HG02938 (cell line): Measurements from ENCODE around the gene TINAGL1.

ENCODE experiments used
- ATAC-seq: cut with Tn5 transposase; IDR thresholded peaks from one replicate; pipeline ENCODE4 v1.9.1; 2021; ENCODE audit warnings: mild to moderate bottlenecking, moderate library complexity; ENCODE audit not compliant: unreplicated experiment

TINAGL1 gene

DNA sequence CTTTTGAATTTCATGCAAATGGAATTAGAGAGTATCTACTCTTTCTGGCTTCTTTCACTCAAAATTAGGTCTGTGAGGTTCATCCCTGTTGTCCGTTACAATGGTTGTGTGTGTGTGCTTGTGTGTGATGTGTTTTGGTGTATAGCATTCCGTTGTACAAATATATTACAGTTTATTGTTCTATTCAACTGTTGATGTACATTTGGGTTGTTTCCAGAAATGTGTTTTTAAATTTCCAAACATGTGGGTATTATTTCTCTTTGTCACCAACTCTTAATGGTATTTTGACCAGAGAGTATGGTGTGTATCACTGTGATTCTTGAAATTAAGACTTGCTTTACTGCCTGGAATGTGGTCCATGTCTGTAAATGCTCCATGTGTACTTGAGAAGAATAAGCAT lies 24.3 kb downstream of the TINAGL1 start:
- ATAC-seq, result no peak

GRCh38 chr1:31602081-31602480 lies 25.8 kb downstream of the TINAGL1 start:
- ATAC-seq, result no peak

DNA sequence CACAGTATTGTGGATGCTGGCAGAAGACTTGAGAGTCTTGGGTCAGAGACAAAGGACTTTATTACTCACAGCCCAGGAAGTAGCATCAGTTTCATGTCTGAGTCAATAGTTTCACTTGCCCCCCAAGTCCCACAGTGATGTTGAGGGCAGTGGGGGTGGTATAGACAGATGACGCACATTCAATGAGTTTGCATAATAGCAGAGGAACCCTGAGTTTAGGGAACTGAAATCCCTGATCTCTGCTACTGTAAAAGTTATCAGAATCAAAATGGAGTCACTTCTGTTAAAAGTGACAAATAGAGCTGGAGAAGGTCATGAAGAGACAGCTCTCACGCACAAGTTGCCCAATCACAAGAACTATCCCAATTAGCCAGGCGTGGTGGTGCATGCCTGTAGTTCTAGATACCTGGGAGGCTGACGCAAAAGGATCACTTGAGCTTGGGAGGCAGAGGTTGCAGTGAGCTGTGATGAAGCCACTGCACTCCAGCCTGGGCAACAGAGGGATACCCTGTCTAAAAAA lies 29.7 kb downstream of the TINAGL1 start:
- ATAC-seq, result peak; percentile 93

DNA sequence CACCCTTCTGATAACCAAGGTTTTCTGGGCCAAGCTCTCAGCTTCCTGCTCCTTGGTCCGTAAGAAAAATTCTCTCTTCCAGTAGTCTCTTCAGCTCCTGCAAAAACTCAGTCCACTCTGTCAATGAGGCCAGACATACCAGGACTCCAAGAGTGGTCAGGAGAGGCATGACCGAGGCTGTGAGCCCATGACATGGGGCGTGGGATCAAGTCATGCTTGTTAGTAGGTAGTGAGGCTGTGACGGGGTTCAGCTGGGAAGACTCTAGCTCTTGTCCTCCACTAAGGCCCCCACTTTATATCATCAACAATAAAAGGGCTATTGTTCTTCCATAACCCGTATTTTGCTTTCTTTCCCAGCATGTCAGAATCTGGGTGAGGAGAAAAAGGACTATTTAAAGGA lies 31.0 kb downstream of the TINAGL1 start:
- ATAC-seq, result no peak

DNA sequence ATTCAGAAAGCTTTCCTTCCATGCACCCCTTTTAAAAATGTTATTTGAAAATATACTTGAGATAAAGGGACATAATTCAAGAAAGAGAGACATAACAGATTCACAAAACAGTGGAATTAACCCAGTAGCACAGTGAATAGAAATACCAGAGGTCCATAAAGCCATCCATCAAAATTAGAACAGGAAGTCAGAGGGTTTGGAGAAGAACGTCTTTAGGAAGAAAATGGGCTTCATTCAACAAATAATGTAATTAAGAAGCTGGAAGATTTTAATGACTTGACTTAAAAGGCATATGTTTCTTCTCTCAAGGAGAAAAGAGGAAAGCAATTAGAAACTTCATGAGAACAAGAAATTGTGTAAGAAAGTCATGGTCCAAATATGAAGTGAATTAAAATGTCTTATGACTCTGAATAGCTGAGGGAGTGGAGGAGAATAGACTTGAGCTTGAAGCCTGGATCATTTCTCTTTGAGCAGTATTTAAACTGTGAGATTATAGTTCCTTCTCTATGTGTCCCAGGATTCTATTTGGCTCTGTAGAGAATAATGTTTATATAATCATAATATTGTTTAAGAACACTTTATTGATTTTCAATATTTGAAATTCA lies 33.3 kb downstream of the TINAGL1 start:
- ATAC-seq, result no peak

DNA sequence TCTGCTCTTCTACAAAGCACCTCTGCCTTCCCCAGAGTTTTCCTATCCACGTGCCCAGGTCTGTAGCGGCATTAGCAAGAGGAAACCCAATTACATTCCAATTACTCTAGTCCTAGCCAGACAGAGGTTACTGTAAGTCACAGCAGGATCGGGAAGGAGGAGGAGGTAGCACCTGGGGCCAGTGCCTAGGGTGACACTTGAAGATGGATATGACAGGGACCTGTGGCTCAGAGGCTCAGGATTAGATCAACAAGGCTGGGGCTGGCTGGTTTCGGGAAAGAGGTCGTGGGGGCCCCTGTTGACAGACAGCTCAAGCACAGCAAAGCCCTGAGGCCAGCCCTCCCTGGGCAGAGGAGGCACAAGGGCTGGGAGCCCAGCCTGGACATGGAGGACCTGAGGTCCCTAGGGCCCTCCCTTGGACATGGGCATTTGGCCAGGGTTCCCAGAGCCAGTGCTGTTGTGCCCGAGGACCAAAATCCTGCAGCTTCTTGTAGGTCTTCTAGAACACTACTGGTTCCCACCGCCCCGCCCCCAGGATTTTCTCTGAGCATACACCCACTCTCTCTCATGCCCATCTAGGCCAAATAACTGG lies 38.2 kb downstream of the TINAGL1 start:
- no peak for ATAC-seq

GRCh38 chr1:31615414-31615813 lies 39.1 kb downstream of the TINAGL1 start:
- ATAC-seq, result no peak

GRCh38 chr1:31615939-31616338 lies 39.6 kb downstream of the TINAGL1 start:
- ATAC-seq, result no peak

DNA sequence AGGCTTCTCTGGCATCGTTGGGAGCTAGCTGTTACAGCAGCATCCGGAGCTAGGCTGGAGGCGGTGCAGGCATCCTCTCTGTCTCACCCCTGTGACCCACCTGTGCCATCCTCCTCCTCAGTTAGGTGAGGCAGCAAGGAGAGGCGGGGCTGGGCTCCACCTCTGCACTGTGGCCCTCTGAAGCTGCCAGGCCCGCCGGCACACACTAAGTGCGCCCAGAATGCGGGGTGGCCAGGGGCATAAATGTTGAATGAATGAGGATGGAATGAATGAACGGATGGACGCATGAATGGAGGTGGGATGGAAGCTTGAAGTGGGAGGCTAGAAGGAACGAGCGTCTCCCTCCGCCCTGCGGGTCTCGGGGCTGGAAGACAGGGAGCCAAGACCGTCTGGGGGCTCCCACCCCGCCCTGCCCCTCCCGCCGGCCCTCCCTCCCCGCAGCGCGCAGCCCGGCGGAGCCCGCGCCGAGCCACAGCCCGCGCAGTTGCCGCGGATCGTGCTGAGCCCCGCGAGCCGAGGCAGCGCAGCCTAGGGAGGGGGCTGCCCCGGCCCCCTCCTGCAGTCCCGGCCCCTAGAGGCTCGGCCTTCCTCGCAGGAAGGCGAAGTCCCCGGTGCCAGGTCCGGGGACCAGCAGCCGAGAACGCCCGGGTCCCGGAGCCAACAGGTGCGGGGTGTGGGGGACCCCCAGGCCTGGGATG lies 41.1 kb downstream of the TINAGL1 start, which contains the start of gene HCRTR1:
HCRTR1 (plus strand) TSS at position 472 of the 698 bp plus-strand sequence. CDS start 1,504 bp downstream, outside the sequence.
- ATAC-seq, result no peak

DNA sequence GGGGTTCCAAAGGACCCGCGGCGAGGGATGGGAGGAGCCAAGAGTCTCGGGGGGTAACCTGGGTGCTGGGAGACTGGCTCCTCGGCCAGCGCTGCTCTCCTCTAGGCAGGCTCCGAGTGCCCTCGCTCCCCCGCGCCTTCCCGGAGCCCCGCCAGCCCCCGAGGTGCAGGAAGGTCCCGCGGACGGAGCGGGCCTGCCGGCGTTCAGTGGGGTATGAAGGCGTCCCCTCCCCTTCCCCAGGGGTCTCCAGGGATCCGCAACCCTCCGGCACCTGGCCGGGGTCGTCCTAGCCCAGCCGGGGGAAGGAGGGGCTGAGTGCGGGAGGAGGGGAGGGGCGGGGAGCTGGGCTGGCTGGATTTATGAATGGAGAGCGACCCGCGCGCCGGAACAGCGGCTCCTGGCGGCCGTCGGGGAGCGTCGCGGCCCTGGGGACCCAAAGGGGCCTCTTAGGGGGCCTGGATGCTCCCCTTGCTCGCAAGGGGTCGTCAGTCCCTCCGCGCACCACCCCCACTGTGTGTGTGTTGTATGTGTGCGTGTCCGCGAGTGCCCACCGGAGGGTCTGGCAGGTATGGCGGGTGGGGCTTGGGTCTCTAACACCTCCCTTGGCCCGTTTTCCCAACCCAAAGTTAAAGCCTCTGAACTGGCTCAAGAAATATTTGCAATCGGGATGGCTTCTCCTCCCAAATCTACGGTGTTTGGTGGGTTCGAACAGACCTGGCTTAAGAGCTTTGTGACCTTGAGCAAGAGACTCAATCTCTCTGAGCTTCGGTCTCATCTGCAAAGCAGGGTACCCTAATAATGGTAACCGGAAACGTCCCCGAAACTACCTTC lies 41.8 kb downstream of the TINAGL1 start:
- ATAC-seq, result no peak

DNA sequence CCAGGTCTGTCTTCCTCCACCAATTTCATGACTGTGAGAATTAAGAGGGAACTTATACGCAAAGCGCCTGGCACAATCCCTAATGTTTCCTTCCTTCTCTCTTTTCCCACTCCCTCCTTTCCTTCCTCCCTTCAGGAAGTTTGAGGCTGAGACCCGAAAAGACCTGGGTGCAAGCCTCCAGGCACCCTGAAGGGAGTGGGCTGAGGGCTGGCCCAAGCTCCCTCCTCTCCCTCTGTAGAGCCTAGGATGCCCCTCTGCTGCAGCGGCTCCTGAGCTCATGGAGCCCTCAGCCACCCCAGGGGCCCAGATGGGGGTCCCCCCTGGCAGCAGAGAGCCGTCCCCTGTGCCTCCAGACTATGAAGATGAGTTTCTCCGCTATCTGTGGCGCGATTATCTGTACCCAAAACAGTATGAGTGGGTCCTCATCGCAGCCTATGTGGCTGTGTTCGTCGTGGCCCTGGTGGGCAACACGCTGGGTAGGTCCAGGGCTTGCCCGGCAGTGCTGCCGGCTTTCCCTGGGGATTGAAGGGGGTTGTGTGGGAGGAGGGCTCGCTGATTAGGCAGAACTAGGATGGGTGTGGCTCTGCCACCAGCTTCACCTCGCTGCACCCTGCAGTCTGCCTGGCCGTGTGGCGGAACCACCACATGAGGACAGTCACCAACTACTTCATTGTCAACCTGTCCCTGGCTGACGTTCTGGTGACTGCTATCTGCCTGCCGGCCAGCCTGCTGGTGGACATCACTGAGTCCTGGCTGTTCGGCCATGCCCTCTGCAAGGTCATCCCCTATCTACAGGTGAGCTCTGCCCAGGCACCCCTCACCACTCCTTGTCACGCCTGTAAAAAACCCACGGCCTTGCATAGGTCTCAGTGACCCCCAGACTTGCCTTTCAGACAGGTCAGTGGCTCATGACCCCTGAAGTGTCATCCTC lies 42.9 kb downstream of the TINAGL1 start:
- ATAC-seq, result no peak

- ATAC-seq, result no peak
These were observed 44.5 kb downstream of the TINAGL1 start for GRCh38 chr1:31620631-31621497.

DNA sequence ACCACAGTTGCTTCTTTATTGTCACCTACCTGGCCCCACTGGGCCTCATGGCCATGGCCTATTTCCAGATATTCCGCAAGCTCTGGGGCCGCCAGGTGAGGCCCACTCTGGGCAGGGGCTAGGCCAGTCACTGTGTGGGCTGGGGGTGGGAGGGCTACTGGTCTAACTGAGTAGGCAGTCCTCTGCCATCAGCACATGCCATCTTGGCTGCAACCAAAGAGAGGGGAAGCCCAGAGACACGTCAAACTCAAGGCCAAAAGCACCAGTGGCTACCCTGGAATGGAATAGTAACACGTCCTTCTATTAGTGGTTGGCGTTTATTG lies 45.1 kb downstream of the TINAGL1 start:
- ATAC-seq, result no peak

GRCh38 chr1:31621847-31622730 lies 45.8 kb downstream of the TINAGL1 start:
- ATAC-seq, result no peak

- ATAC-seq, result no peak
These were observed 47.0 kb downstream of the TINAGL1 start for GRCh38 chr1:31623365-31623764.

DNA sequence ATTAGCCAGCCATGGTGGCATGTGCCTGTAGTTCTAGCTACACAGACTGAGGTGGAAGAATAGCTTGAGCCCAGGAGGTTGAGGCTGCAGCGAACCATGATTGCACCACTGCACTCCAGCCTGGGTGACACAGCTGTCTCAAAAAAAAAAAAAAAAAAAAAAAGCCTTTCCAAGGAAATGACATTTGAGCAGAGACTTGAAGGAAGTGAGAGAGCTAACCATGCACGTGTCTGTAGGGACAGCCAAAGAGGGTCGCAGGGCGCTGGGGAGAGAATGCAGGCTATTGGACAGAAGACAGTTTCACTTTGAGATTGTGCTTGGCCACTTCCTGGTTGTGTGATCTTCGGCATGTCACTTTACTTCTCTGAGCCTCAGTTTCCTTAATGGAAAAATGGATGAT lies 48.0 kb downstream of the TINAGL1 start:
- no peak for ATAC-seq

DNA sequence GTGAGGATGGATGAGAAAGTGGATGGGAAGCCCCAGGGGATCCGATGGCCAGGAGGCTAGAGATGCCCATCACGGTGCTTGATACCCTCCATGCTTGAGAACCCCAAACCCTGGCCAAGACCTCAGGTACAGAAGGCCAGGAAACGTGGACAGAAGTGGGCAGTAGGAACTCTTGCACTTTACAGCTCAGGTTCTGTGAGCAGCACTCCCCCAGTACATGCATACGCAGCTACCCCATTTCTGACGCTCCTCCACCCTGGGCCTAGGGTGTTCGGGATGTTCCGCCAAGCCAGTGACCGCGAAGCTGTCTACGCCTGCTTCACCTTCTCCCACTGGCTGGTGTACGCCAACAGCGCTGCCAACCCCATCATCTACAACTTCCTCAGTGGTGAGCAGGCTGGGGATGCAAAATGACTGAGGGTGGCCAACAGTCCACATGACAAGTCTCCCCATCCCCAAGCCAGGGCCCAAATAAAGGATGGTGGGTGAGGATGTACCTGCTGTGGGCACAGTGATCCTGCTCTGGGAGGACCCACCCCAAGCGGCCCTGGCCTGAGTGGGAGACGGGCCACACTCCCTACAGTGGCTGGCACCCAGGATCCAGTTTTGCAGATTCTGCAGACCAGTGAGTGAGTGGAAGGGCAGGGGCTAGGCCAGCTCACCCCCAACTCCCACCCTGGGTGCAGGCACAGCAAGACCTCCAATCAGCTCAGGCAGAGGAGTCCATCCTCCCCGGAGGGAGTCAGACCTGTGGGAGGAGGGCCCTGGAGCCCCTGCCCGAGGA lies 48.6 kb downstream of the TINAGL1 start:
- no peak for ATAC-seq
